Measurements from ENCODE around the gene SERPINB8.
"Not testable (repeated sequence)": the region's sequence is repeated elsewhere in the genome, so short reads cannot be mapped to it uniquely, and the experiment has no call there.

Gene SERPINB8, protein sequence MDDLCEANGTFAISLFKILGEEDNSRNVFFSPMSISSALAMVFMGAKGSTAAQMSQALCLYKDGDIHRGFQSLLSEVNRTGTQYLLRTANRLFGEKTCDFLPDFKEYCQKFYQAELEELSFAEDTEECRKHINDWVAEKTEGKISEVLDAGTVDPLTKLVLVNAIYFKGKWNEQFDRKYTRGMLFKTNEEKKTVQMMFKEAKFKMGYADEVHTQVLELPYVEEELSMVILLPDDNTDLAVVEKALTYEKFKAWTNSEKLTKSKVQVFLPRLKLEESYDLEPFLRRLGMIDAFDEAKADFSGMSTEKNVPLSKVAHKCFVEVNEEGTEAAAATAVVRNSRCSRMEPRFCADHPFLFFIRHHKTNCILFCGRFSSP

DNA sequence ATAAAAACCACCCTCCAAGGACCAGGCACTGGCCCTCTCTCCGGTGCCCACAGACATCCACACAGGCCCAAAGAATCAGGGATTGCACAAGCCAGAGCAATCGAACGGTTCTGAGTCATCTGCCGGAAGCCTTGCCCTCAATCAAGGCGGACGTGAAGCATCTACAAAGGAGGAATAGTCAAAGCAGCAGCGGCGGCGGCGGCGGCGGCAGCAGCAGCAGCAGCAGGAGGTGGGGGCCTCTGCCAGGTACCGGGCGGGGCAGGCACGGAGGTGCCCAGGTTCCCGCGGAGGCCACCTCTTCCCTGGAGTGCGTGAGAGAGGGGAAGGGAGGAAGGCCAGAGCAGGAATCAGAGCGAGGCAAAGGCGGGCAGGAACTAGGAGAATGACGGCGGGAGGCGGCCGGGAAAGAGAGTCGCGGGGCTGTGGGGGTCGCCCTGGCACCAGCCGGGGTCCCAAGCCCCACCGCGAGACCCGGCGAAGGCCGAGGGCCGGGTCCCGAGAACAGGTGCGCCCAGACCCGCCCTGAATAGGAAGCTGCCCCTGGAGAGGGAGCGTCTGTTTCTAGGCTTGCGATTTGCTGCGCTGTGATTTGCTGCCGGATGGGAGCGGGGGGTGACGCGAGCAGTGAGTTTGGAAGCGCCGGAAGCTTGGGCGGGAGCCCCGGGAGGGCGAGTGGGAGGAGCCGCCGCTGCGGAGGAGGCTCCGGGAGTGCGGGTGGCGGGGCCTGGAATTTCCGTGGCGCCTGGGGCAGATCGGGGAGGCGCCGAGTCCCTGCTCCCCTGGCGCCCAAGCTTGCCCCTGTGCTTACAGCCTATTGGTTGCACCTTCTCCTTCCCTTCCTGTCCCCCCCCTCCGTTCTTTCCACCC lies at the start of gene SERPINB8:
SERPINB8 (plus strand) TSS at position 140 of the 867 bp plus-strand sequence. CDS start 8,228 bp downstream, outside the sequence.
- DNase-seq = peak; percentile 81

DNA sequence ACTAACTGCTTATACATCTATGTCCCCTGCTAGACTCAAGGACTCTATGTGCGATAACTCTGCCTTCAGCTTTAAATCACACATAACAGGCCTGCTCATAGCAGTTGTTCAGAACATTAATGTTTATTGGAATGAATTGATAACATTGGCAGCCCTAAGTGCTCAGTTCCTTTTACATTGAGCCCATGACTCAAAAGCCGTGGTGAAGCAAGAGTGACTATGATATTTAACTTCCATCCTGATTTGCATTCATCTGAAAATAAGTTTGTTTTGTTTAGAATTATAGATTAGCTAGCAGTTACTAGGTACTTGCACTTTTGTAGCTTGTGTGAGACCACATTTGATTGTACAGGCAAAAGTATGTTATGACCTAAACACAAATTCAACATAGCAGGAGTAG lies 47.8 kb upstream of the SERPINB8 start:
- DNase-seq = no peak

DNA sequence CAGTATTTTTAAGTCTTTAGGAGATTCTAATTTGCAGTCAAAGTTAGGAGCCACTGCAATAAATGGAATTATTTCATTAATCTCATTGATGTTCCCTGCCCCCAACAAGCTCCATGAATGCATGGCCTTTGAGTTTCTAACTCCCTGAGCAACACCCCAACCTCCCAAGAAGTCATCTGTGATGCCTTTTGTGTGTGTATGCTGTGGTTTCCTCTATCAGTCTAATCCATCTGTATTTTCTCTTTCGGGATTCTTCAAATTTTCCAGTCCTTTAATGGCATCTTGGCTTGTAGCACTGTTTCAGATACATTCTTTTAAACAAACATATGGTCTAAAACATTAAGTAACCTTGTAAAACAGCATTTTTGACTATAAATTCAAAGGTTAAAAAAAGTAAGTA lies 45.3 kb upstream of the SERPINB8 start:
- DNase-seq = no peak

DNA sequence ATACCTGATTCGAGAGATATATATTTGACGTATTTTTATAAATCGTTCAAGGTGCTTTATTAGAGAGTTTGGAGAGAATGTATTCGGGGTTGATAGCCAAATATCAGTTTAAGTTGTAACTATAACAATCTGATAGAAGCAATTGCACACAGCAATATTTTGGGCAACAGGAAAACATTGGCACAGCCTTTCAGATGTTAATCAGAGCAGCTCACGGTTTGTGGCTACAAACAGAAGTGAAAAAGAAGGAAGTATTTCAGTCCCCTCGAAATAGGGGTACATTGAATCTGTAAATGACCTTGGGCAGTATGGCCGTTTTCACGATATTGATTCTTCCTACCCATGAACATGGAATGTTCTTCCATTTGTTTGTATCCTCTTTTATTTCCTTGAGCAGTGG lies 41.5 kb upstream of the SERPINB8 start:
- DNase-seq = no peak

- DNase-seq = not testable (repeated sequence)
Measured at GRCh38 chr18:63929369-63929768, 40.5 kb upstream of the SERPINB8 start.

GRCh38 chr18:63930773-63931354 lies 39.0 kb upstream of the SERPINB8 start:
- DNase-seq = no peak

- peak; percentile 66 for DNase-seq
Measured at GRCh38 chr18:63936156-63936931, 33.5 kb upstream of the SERPINB8 start.

DNA sequence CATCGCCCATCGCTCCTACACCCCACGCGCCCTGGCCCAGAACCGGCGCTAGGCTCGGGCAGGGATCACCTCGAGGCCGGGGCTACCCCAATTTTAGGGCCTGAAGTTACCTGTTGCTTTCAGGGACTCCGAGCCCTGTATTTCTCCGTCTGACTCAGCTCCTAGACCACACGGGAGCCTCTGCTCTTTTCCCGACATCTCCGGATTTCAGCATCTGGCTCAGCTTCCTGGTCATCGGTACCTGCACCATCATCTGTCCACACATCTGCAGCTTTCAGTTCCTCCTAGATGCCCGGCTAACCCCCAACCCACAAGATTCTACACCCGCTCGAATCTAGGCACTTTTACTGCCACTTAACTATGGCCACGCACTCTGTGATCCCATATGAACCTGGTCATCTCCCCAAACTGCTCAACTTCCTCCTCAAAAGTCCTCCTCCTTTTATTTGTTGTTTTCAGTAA lies 32.9 kb upstream of the SERPINB8 start:
- DNase-seq = no peak

DNA sequence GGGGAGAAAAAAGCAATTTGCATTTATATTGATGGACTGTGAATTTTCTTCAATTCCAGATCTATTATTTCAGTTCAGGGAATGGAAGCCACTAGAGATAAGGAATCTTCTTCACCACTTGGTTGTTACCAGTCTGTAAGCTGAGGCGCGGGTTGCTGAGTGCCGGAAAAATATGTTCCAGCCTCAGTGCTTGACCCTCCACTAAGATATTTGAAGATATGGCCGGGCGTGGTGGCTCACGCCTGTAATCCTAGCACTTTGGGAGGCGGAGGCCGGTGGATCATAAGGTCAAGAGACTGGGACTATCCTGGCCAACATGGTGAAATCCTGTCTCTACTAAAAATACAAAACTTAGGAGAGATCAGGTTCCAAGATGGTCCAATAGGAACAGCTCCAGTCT lies 29.9 kb upstream of the SERPINB8 start:
- no peak for DNase-seq

GRCh38 chr18:63940543-63941050 lies 29.3 kb upstream of the SERPINB8 start:
- not testable (repeated sequence) for DNase-seq

GRCh38 chr18:63947051-63947790 lies 22.7 kb upstream of the SERPINB8 start:
- DNase-seq = no peak

DNA sequence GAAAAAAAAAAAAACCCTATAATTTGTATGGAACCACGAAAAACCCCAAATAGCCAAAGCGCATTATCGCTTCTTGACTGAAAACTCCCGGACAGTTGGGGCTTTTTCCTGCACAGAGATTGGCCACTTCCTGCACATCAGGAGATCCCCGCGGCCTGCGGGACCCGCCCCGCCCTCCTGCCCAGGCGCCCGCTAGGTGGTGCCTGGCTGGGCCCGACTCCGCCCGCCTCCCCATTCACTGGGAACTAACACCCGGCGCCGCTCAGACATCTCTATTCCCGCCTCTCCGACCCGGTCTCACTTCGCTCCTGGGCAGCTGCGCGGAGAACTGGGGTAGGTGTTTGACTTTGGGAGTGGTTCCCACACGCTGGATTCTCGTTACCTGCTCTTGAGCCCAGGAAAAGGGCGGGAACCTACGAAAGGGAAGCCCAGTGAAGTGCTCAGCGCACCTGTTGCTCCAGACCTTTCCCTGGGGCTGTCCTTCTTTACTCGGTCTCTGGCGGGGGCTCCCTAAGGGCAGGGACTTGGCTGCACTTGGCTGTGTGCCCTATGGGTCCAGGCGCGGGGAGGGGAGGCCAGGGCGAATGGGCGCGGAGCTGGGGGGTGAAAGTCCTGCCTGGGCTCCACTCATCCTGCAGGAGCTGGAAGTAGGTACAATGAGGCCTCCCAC lies 20.7 kb upstream of the SERPINB8 start, which contains the start of gene HMSD:
HMSD (plus strand) TSS at position 234 of the 670 bp plus-strand sequence. CDS start 4,155 bp downstream, outside the sequence.
- DNase-seq = peak; percentile 36

DNA sequence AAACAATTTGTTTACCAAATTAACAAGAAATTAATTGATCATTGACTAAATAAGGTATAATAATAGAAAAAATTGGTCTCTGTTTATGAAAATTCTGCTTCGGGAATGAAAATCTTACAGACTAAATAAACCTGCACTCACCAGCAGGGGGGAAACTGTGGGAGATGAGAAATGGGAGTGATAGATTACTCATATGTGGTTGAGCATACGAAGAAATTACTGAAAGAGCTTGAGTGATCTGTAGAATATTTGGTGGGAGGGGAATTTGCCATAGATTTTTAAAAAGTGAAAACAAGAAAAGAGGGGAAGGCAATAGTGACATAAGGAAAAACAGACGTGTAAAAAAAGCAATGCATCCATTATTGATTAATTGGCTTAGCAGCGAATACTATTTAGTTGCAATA lies 18.6 kb upstream of the SERPINB8 start:
- DNase-seq = no peak

- no peak for DNase-seq
Measured at GRCh38 chr18:63953811-63954210, 16.1 kb upstream of the SERPINB8 start.

DNA sequence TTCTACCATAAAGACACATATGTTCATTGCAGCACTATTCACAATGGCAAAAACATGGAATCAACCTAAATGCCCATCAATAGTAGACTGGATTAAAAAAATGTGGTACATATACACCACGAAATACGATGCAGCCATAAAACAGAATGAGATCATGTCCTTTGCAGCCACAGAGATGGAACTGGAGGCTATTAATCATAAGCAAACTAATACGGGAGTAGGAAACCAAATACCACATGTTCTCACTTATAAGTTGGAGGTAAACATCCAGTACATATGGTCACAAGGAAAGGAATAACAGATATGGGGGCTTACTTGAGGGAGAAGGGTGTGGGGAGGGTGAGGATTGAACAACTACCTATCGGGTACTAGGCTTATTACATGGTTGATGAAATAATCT lies 13.1 kb upstream of the SERPINB8 start:
- DNase-seq = no peak

- no peak for DNase-seq
Measured at GRCh38 chr18:63960891-63961290, 9.0 kb upstream of the SERPINB8 start.

GRCh38 chr18:63961435-63961980 lies 8.4 kb upstream of the SERPINB8 start:
- no peak for DNase-seq

GRCh38 chr18:63962137-63962536 lies 7.7 kb upstream of the SERPINB8 start:
- no peak for DNase-seq

DNA sequence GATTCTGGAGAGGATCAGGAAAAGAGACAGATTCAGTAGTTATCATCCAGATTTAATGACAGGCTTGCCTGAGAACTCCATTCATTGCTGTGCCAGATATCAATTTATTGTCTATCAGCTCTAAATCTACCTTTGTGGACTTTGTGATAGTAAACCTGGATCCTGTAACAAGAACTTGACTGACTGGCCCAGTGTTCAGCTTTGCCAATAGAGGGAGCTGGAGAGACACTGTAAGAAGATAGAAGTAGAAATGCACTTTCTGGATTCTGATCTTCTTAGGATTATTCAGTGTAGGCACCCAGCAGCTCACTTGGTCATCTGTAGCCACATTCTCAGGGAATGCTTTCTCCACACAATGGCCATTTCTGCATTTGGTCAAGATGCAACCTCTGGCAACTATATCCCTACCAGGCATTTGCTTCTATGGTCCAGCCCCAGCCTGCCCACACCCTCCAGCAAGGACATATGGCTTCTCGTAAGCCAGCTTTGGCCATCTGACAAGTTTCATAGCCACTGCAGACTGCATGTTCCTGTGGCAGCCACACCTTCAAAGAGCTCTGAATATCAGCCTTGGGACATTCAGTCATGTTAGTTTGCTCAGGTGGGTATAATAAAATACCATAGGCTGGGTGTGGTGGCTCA lies 6.1 kb upstream of the SERPINB8 start:
- DNase-seq = peak; percentile 33

DNA sequence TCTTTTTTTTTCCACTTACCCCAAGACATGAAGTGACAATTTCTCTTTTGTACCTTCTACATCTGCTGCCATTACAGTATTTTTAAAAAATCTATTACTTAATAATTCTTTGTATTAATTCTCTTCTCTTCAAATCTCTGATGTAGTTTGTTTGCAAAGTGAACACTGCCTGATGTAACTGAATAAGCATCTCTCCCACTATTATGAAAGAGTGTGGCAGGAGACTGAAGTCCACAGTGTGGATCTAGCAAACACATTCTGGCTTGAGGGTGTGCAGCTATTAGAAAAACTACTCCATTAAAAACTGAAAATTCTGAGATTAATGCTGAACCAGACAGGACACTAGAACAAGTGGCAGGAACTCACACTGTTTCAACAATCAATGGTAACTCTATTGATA lies 5.0 kb upstream of the SERPINB8 start:
- DNase-seq = no peak
